ENCODE measurements around the gene SLC22A16.

The SLC22A16 gene

GRCh38 chr6:110392727-110393126 lies 83.7 kb downstream of the SLC22A16 start:
- no peak for DNase-seq (ENCODE audit: insufficient read length, low spot score)
- no peak for TF ChIP-seq CTCF (IDR thresholded peaks at IDR 0.05; ENCODE audit: insufficient read depth, missing control alignments)
- FAIRE-seq: no peak

GRCh38 chr6:110390404-110390803 lies 86.0 kb downstream of the SLC22A16 start:
- DNase-seq (ENCODE audit: insufficient read length, low spot score) (no peak), FAIRE-seq (no peak)
- no peak for TF ChIP-seq CTCF (IDR thresholded peaks at IDR 0.05; ENCODE audit: insufficient read depth, missing control alignments)

GRCh38 chr6:110389689-110390382 lies 86.6 kb downstream of the SLC22A16 start:
- TF ChIP-seq CTCF (IDR thresholded peaks at IDR 0.05; ENCODE audit: insufficient read depth, missing control alignments): no peak
- DNase-seq (ENCODE audit: insufficient read length, low spot score) (no peak), FAIRE-seq (no peak)

- no peak for FAIRE-seq
- TF ChIP-seq CTCF (IDR thresholded peaks at IDR 0.05; ENCODE audit: insufficient read depth, missing control alignments): no peak
- no peak for DNase-seq (ENCODE audit: insufficient read length, low spot score)
Measured at GRCh38 chr6:110387986-110388385, 88.4 kb downstream of the SLC22A16 start.

GRCh38 chr6:110385458-110385863 lies 91.0 kb downstream of the SLC22A16 start:
- FAIRE-seq (no peak), DNase-seq (ENCODE audit: insufficient read length, low spot score) (no peak)
- TF ChIP-seq CTCF (IDR thresholded peaks at IDR 0.05; ENCODE audit: insufficient read depth, missing control alignments): no peak

GRCh38 chr6:110378552-110378951 lies 97.9 kb downstream of the SLC22A16 start:
- TF ChIP-seq CTCF (IDR thresholded peaks at IDR 0.05; ENCODE audit: insufficient read depth, missing control alignments): no peak
- FAIRE-seq (no peak), DNase-seq (ENCODE audit: insufficient read length, low spot score) (no peak)
